Right lobe of liver (tissue), 4 donors: Measurements from ENCODE around the gene MTFMT.

Source experiments
- CTCF ChIP-seq, 4 donors: fragments of 200-600 bp in 3 of 4; fragments of 450-650 bp in 1 of 4; IDR thresholded peaks; one replicate each; pipeline versions ENCODE4 v1.5.1 to v1.8.0; 2016 to 2022; ENCODE audit warnings: antibody characterized with exemption in 4 of 4, mild to moderate bottlenecking in 2 of 4
- POLR2A ChIP-seq: fragments of 450-650 bp; IDR thresholded peaks from one replicate; pipeline ENCODE4 v1.6.1; 2017; ENCODE audit warnings: antibody characterized with exemption, mild to moderate bottlenecking
- donor health status: DM: no; HTN: no; CAD: no.
- donor health status: DM: no; HTN: no; CAD: no.
- donor health status: DM: no; HTN: yes; CAD: no.

DNA sequence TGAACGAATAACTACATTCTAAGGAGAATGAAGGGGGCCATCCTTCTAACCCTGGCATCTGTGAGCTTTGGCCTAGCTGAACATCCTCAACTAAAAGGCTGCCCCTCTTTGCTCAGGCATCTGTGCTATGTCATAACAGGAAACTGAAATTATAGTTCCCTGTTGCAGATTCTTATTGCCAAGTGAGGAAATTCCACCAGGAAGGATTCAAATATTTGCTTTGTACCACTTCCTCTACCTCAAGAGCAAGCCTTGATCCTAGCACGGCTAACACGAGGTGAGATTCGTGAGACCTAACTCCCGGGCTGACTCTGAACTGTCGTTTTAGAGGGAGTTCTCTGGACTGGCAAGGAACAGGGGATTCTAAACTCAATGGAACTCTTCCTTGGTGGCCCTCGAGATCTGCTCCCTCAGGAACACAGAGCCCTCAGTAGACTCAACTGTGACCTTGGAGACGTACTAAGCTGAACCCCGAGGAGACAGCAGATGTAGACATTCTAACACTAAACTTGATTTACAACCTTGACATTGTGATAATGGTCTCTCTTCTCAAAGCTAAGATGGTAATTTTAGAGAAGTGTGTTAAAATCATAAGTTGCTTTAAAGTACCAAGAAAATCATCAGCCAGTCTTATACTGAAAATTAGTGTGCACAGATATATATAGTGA lies 43.9 kb downstream of the MTFMT start:
- TF ChIP-seq POLR2A (no peak), CTCF (IDR thresholded peaks at IDR 0.05) (no peak)
